Suprapubic skin (tissue), 3 donors: ENCODE data around the gene TTC29.

ENCODE experiments used
- EP300 ChIP-seq: sonication (generic); formaldehyde crosslinking; IDR thresholded peaks from one replicate; pipeline ENCODE4 v1.6.1; 2017; ENCODE audit warnings: antibody characterized with exemption
- POLR2A ChIP-seq, 2 donors: fragments of 450-650 bp; IDR thresholded peaks; one replicate each; pipeline ENCODE4 v1.6.1; 2017; ENCODE audit warnings: antibody characterized with exemption in 2 of 2, mild to moderate bottlenecking in 2 of 2, moderate library complexity in 2 of 2
- TF ChIP-seq, protein P1 (sequence below), 2 donors: fragments of 200-600 bp in 1 of 2; fragments of 450-650 bp in 1 of 2; sonication (generic) in 1 of 2; IDR thresholded peaks; one replicate each; pipeline ENCODE4 v1.5.1; 2016 to 2019; ENCODE audit warnings: antibody characterized with exemption in 2 of 2, mild to moderate bottlenecking in 1 of 2, moderate library complexity in 1 of 2

DNA sequence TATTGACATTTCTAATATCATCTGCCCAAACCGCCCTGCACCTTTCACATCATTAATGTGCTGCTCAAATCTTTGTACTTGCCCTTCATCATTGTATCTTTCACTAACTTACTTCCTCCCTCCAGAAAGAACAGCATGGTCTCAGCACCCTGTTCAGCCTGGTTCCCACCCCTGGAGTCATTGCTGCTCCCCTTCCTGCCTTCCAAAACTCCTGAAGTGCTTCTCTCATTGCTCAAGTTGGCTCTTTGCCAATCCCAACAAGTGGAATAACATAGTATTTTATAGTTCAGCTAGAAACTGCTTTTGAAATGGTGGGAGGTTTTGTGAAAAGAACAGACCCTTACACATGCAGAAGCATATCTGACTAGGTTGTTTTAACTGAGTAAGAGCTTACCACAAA is 14.0 kb upstream of the TTC29 start:
- TF ChIP-seq POLR2A (IDR thresholded peaks at IDR 0.05): no peak
- TF ChIP-seq, protein P1, sequence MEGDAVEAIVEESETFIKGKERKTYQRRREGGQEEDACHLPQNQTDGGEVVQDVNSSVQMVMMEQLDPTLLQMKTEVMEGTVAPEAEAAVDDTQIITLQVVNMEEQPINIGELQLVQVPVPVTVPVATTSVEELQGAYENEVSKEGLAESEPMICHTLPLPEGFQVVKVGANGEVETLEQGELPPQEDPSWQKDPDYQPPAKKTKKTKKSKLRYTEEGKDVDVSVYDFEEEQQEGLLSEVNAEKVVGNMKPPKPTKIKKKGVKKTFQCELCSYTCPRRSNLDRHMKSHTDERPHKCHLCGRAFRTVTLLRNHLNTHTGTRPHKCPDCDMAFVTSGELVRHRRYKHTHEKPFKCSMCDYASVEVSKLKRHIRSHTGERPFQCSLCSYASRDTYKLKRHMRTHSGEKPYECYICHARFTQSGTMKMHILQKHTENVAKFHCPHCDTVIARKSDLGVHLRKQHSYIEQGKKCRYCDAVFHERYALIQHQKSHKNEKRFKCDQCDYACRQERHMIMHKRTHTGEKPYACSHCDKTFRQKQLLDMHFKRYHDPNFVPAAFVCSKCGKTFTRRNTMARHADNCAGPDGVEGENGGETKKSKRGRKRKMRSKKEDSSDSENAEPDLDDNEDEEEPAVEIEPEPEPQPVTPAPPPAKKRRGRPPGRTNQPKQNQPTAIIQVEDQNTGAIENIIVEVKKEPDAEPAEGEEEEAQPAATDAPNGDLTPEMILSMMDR (IDR thresholded peaks at IDR 0.05): no peak
- no peak for TF ChIP-seq EP300
